OCI-LY7 (cell line): Measurements from ENCODE around the gene DSE. TPM values are rescaled to one million over a fixed set of nuclear protein-coding genes. Genes with fewer than 3 reads are reported as not detected.

Experiments used
- BruUV-seq: library from RNA; stranded (reverse); fragments of 400-500 nt; replicated peaks from 2 replicates; lab custom pipeline; 2021; lab: Mats Ljungman, UMichigan
- CTCF ChIA-PET: fragments of 300-600 bp; sonication (Branson Sonifier 250); formaldehyde crosslinking; loops from one replicate; lab custom pipeline; 2022; ENCODE audit warnings: antibody characterized with exemption; ENCODE audit not compliant: unreplicated experiment; lab: Charles Lee
- POLR2A ChIA-PET: fragments of 300-600 bp; sonication (Branson Sonifier 250); formaldehyde crosslinking; loops from one replicate; lab custom pipeline; 2022; ENCODE audit warnings: antibody characterized with exemption; lab: Charles Lee
- DNase-seq: peaks from one replicate; pipeline ENCODE4 v3.0.0-alpha.2; 2015; ENCODE audit warnings: low spot score
- H2AFZ ChIP-seq: fragments of 200-600 bp; sonication (generic), shearing (Covaris generic); 2 replicates; pipeline ENCODE4 v1.6.1; 2014; ENCODE audit warnings: mild to moderate bottlenecking, antibody characterized with exemption, low read length, moderate library complexity
- H3K27ac ChIP-seq: fragments of 200-600 bp; sonication (generic); 2 replicates; pipeline ENCODE4 v1.5.1; 2014; ENCODE audit warnings: mixed run types, low read depth, mild to moderate bottlenecking, moderate library complexity, low read length, inconsistent platforms; ENCODE audit not compliant: poor library complexity, severe bottlenecking
- H3K36me3 ChIP-seq: fragments of 200-600 bp; sonication (generic); 2 replicates; pipeline ENCODE4 v1.6.1; 2014; ENCODE audit warnings: mild to moderate bottlenecking, antibody characterized with exemption, low read length, moderate library complexity, mixed read lengths; ENCODE audit not compliant: insufficient read depth
- H3K4me1 ChIP-seq: fragments of 200-600 bp; sonication (generic); 2 replicates; pipeline ENCODE4 v1.5.1; 2014; ENCODE audit warnings: mild to moderate bottlenecking, low read length; ENCODE audit not compliant: insufficient read depth, poor library complexity, severe bottlenecking
- H3K4me2 ChIP-seq: fragments of 200-600 bp; sonication (generic); 2 replicates; pipeline ENCODE4 v1.6.1; 2014; ENCODE audit warnings: mild to moderate bottlenecking, low read length
- H3K4me3 ChIP-seq: fragments of 200-600 bp; sonication (generic); 2 replicates; pipeline ENCODE4 v1.5.1; 2014; ENCODE audit warnings: mild to moderate bottlenecking, low read depth, low read length; ENCODE audit not compliant: poor library complexity, severe bottlenecking
- H3K79me2 ChIP-seq: fragments of 200-600 bp; sonication (generic); 2 replicates; pipeline ENCODE4 v1.6.1; 2016; ENCODE audit warnings: low read depth, mild to moderate bottlenecking, low read length, moderate library complexity, mixed read lengths; ENCODE audit not compliant: insufficient read depth
- H3K9me2 ChIP-seq: fragments of 200-600 bp; sonication (generic); 2 replicates; pipeline ENCODE4 v1.6.1; 2016; ENCODE audit warnings: mild to moderate bottlenecking, low read length, mixed read lengths; ENCODE audit not compliant: insufficient read depth
- H3K9me3 ChIP-seq: fragments of 200-600 bp; sonication (generic); 2 replicates; pipeline ENCODE4 v1.6.1; 2014; ENCODE audit warnings: mild to moderate bottlenecking, mixed run types, low read length, mixed read lengths
- H4K20me1 ChIP-seq: fragments of 200-600 bp; sonication (generic); 2 replicates; pipeline ENCODE4 v1.6.1; 2014; ENCODE audit warnings: mild to moderate bottlenecking, antibody characterized with exemption, low read length, moderate library complexity, mixed read lengths; ENCODE audit not compliant: insufficient read depth
- EZH2phosphoT487 ChIP-seq: fragments of 200-600 bp; sonication (generic); IDR thresholded peaks from 2 replicates; pipeline ENCODE4 v1.6.1; 2018; ENCODE audit warnings: low read depth, borderline replicate concordance, mild to moderate bottlenecking, mixed run types, antibody characterized with exemption, low read length, moderate library complexity, mixed read lengths
- intact Hi-C: fragments of 100-400 bp; cut with micrococcal nuclease; formaldehyde crosslinking; loops from one replicate; pipeline ENCODE4 v1.10.0; 2022; ENCODE audit not compliant: unreplicated experiment
- total RNA-seq, 2 experiments: library from RNA; depleted of rRNA in 1 of 2; stranded (reverse); fragments of >200 nt in 1 of 2; shearing (Covaris generic) in 1 of 2; gene quantifications; 2 replicates each; pipeline ENCODE4 v1.2.3, GENCODE V29; 2014 to 2022
- TF ChIP-seq, protein P1 (sequence below): fragments of 200-600 bp; sonication (generic); conservative IDR thresholded peaks from 2 replicates; pipeline ENCODE4 v1.5.1; 2014; ENCODE audit warnings: mild to moderate bottlenecking, antibody characterized with exemption, low read length, moderate library complexity, mixed read lengths

The DSE gene
- total RNA-seq, 2 experiments from 2014 or later, result 3.9 to 7.6 TPM

DNA sequence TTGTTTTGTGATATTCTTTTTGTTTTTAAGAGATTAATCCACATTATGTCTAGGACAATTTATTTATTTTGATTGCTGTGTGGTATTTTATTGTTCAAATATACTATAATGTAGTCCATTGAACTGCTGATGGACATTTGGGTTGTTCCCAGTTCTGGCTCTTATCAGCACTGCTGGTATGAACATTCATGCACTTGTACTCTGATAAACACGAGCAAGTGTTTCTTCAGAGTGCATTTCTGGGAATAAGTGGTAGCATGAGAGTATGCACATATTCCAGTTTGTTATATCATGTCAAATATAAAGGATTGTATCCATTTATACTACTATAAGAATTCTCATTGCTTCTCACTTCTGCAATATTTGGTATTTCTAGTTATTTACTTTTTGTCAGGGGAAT, 97.5 kb downstream of the DSE start:
- no peak for DNase-seq
- H3K79me2 ChIP-seq, result no peaks in the 10 kb centered on the region
- no peak overlapping the region for H2AFZ ChIP-seq
- intact Hi-C loops, result no loop called here
- ChIA-PET POLR2A (no interaction called here), CTCF (no interaction called here)
- no peaks in the 10 kb centered on the region for H3K9me2 ChIP-seq
- no peaks in the 10 kb centered on the region for H3K9me3 ChIP-seq
- no peak overlapping the region for H3K4me3 ChIP-seq
- H3K36me3 ChIP-seq, result no peaks in the 10 kb centered on the region
- H4K20me1 ChIP-seq, result no peaks in the 10 kb centered on the region
- TF ChIP-seq, protein P1, sequence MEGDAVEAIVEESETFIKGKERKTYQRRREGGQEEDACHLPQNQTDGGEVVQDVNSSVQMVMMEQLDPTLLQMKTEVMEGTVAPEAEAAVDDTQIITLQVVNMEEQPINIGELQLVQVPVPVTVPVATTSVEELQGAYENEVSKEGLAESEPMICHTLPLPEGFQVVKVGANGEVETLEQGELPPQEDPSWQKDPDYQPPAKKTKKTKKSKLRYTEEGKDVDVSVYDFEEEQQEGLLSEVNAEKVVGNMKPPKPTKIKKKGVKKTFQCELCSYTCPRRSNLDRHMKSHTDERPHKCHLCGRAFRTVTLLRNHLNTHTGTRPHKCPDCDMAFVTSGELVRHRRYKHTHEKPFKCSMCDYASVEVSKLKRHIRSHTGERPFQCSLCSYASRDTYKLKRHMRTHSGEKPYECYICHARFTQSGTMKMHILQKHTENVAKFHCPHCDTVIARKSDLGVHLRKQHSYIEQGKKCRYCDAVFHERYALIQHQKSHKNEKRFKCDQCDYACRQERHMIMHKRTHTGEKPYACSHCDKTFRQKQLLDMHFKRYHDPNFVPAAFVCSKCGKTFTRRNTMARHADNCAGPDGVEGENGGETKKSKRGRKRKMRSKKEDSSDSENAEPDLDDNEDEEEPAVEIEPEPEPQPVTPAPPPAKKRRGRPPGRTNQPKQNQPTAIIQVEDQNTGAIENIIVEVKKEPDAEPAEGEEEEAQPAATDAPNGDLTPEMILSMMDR, result no peak
- no peak for TF ChIP-seq EZH2phosphoT487
- H3K4me2 ChIP-seq, result no peak overlapping the region
- H3K27ac ChIP-seq, result no peak overlapping the region
- peaks cover 5% of the 10 kb centered on the region for H3K4me1 ChIP-seq
- no TSS peak for BruUV-seq

DNA sequence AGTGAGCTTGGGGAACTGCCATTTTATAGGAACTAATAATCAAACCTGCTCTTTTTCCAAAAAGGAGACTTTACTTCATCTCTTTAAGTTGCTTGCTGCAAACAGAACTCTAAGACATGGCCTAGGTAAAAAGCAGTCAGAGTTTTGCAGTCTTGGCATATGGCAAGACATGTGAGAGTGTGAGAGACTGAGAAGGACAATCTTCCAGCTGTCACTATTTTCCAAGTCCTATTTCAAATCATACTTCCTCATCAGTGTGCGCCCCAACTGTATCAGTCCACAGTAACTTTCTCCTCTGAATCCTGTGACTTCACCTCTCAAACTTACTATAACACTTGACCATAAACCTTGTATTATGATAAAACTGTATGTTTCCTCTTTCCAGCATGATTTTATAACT, 100.8 kb downstream of the DSE start:
- Histone ChIP-seq H3K4me2 (no peak overlapping the region), H3K79me2 (no peaks in the 10 kb centered on the region), H3K4me3 (no peak overlapping the region), H3K27ac (no peak overlapping the region), H3K9me2 (no peaks in the 10 kb centered on the region), H3K4me1 (peaks cover 18% of the 10 kb centered on the region), H3K9me3 (no peaks in the 10 kb centered on the region), H4K20me1 (no peaks in the 10 kb centered on the region), H2AFZ (no peak overlapping the region), H3K36me3 (no peaks in the 10 kb centered on the region)
- POLR2A ChIA-PET, result no interaction called here
- TF ChIP-seq, protein P1, result no peak
- TF ChIP-seq EZH2phosphoT487, result no peak
- intact Hi-C loops, result no loop called here
- BruUV-seq, result no TSS peak
- CTCF ChIA-PET, result no interaction called here
- DNase-seq, result no peak

DNA sequence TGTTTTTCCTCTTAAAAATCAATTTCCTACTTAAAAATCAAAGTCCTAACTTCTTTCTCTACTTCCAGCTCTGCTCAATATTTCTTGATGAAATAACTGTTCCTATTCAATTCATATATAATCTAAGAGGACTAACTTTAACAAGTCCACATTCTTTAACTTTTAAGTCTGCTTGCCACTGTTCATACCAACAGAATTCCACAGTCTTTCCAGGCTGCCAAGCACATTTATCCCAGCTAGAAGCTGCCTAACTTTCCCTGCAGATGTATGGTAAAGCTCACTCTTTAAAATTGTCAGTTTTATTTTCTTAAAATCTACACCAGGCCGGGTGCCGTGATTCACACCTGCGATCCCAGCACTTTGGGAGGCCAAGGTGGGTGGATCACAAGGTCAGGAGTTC, 102.0 kb downstream of the DSE start:
- ChIA-PET CTCF (no interaction called here), POLR2A (interaction anchor here (1.0 kb wide), 1 partner anchor 56 kb away, joined by 5 read pairs; no protein-coding TSS in a partner anchor)
- BruUV-seq, result no TSS peak

More for the DNA sequence above, 102.0 kb downstream of the DSE start:
- H3K9me3 ChIP-seq, result no peaks in the 10 kb centered on the region
- no peak overlapping the region for H3K27ac ChIP-seq
- H3K36me3 ChIP-seq, result no peaks in the 10 kb centered on the region
- H3K4me3 ChIP-seq, result no peak overlapping the region
- intact Hi-C loops, result no loop called here
- DNase-seq, result no peak
- H2AFZ ChIP-seq, result no peak overlapping the region
- H3K4me1 ChIP-seq, result peaks cover 20% of the 10 kb centered on the region
- no peaks in the 10 kb centered on the region for H3K79me2 ChIP-seq
- no peaks in the 10 kb centered on the region for H3K9me2 ChIP-seq
- H3K4me2 ChIP-seq, result no peak overlapping the region
- TF ChIP-seq EZH2phosphoT487, result no peak
- TF ChIP-seq, protein P1, result no peak
- no peaks in the 10 kb centered on the region for H4K20me1 ChIP-seq
